Prostate gland (tissue), 2 donors: ENCODE data around the gene CMSS1.

Experiments
- CTCF ChIP-seq, 4 experiments: fragments of 200-600 bp in 2 of 4; fragments of 450-650 bp in 2 of 4; sonication (generic) in 2 of 4; IDR thresholded peaks; 1 replicate in 3 of 4; 2 replicates in 1 of 4; pipeline ENCODE4 v1.5.1; 2016 to 2019; ENCODE audit warnings: antibody characterized with exemption in 4 of 4, mild to moderate bottlenecking in 2 of 4, moderate library complexity in 2 of 4
- POLR2A ChIP-seq: fragments of 450-650 bp; IDR thresholded peaks from one replicate; pipeline ENCODE4 v1.6.1; 2016; ENCODE audit warnings: antibody characterized with exemption, mild to moderate bottlenecking
- POLR2AphosphoS5 ChIP-seq: sonication (generic); formaldehyde crosslinking; IDR thresholded peaks from one replicate; pipeline ENCODE4 v1.6.1; 2017; ENCODE audit warnings: antibody characterized with exemption

GRCh38 chr3:99931059-99931458, 113.4 kb downstream of the CMSS1 start:
- TF ChIP-seq POLR2AphosphoS5 (no peak), CTCF (IDR thresholded peaks at IDR 0.05) (no peak), POLR2A (no peak)
